LNCAP (cell line): ENCODE measurements around the gene GRIFIN.

Experiments used
- CTCF ChIP-seq: fragments of 450-650 bp; IDR thresholded peaks from 2 replicates; pipeline ENCODE4 v1.5.1; 2017; ENCODE audit warnings: mild to moderate bottlenecking

Gene GRIFIN

GRCh38 chr7:2477447-2478398 lies 1.5 kb upstream of the GRIFIN start:
- peak; percentile 55 for TF ChIP-seq CTCF

- no peak for TF ChIP-seq CTCF
These were observed 713 bp upstream of the GRIFIN start for GRCh38 chr7:2476776-2477446.

- TF ChIP-seq CTCF: no peak
These were observed 551 bp downstream of the GRIFIN start for GRCh38 chr7:2475678-2476015.

- TF ChIP-seq CTCF: no peak
These were observed 1.2 kb downstream of the GRIFIN start for GRCh38 chr7:2474813-2475677.

- no peak for TF ChIP-seq CTCF
These were observed 2.0 kb downstream of the GRIFIN start for GRCh38 chr7:2474224-2474623.

- no peak for TF ChIP-seq CTCF
These were observed 2.6 kb downstream of the GRIFIN start for GRCh38 chr7:2473496-2474180.

GRCh38 chr7:2472739-2473138 lies 3.5 kb downstream of the GRIFIN start:
- no peak for TF ChIP-seq CTCF
